ENCODE results near the gene NFKB1. TPM values are rescaled to one million over a fixed set of nuclear protein-coding genes. Genes with fewer than 3 reads are reported as not detected.

NFKB1 gene
- total RNA-seq, 4 donors from 2014 or later: 32.9 to 56.0 (median 40.9) TPM

DNA sequence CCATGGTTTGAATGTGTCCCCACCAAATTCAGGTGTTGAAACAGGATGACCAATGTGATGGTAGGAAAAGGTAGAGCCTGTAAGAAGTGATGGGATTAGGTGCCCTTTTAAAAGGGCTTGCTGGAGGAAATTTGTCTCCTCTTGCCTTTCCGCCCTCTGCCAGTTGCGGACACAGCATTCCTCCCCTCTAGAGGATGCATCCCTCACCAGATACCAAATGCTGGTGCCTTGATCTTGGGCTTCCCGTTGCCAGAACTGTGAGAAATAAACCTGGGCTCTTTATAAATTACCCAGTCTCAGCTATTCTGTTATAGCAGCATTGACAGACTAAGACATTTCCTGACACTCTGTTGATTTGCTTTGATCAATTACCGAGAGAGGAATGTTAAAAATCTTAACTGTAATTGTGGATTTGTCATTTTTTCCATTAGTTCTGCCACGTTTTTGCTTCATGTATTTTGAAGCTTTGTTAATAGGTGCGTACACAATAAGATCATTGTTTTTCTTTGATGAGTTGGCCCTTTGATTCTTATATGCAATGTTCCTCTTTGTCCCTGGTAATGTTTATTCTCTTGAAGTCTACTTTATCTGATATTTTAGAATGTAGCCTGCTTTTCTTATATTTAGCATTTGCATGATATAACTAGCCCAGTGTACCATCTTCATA, 13.3 kb downstream of the NFKB1 start:
- Histone ChIP-seq H3K36me3 (no peaks in the 10 kb centered on the region), H3K27me3 (no peaks in the 10 kb centered on the region), H3K4me3 (no peak overlapping the region), H3K4me1 (peaks cover 14% of the 10 kb centered on the region), H3K9me3 (peaks cover 6% of the 10 kb centered on the region), H3K27ac (no peak overlapping the region)
- WGBS: 73% methylated on average over 6 of the region's 6 CpGs
- TF ChIP-seq POLR2A (IDR thresholded peaks at IDR 0.05) (no peak), CTCF (IDR thresholded peaks at IDR 0.05) (no peak), EP300 (IDR thresholded peaks at IDR 0.05) (no peak), POLR2AphosphoS5 (IDR thresholded peaks at IDR 0.05) (no peak)
- DNase-seq (ENCODE audit: low spot score in 2 of 2): no peak

- TF ChIP-seq CTCF (IDR thresholded peaks at IDR 0.05): no peak
- TF ChIP-seq EP300 (IDR thresholded peaks at IDR 0.05): no peak
- TF ChIP-seq POLR2A (IDR thresholded peaks at IDR 0.05): no peak
- no peak for TF ChIP-seq POLR2AphosphoS5 (IDR thresholded peaks at IDR 0.05)
- Histone ChIP-seq H3K4me1 (peaks cover 32% of the 10 kb centered on the region), H3K27me3 (no peaks in the 10 kb centered on the region), H3K4me3 (no peak overlapping the region), H3K36me3 (no peaks in the 10 kb centered on the region), H3K9me3 (peaks cover 6% of the 10 kb centered on the region), H3K27ac (no peak overlapping the region)
- no peak for DNase-seq (ENCODE audit: low spot score in 2 of 2)
Measured at GRCh38 chr4:102517753-102518152, 16.6 kb downstream of the NFKB1 start.

DNA sequence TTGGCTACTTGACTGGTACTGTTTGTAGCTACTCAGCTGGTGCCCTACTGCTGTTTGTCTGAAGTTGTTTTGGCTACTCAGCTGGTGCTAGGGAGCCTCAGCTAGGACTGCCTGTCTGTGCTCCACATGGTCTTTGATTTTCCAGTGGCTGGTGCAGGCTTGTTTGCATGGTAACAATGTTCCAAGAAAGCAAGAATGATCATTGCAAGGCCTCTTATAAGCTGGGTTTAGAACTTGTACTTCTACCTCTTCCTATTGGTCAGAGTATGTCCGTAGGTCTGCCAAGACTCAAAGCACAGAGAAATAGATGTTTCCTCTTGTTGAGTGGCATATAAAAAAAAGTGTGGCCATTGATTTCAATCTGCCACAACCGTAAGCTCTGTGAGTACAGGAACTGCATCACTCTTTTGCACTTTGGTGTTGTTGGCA, 17.6 kb downstream of the NFKB1 start:
- DNase-seq (ENCODE audit: low spot score in 2 of 2): no peak
- no peak overlapping the region for H3K4me3 ChIP-seq
- no peaks in the 10 kb centered on the region for H3K36me3 ChIP-seq
- TF ChIP-seq CTCF (IDR thresholded peaks at IDR 0.05) (no peak), POLR2A (IDR thresholded peaks at IDR 0.05) (no peak), EP300 (IDR thresholded peaks at IDR 0.05) (no peak), POLR2AphosphoS5 (IDR thresholded peaks at IDR 0.05) (no peak)
- H3K4me1 ChIP-seq: peaks cover 36% of the 10 kb centered on the region
- H3K9me3 ChIP-seq: peaks cover 6% of the 10 kb centered on the region
- H3K27me3 ChIP-seq: no peaks in the 10 kb centered on the region
- no peak overlapping the region for H3K27ac ChIP-seq
- 65% methylated on average over 2 of the region's 2 CpGs for WGBS

GRCh38 chr4:102519925-102520324, 18.8 kb downstream of the NFKB1 start:
- Histone ChIP-seq H3K36me3 (no peaks in the 10 kb centered on the region), H3K9me3 (peaks cover 6% of the 10 kb centered on the region), H3K27ac (no peak overlapping the region), H3K4me3 (no peak overlapping the region), H3K27me3 (no peaks in the 10 kb centered on the region), H3K4me1 (peaks cover 38% of the 10 kb centered on the region)
- 72% methylated on average over 3 of the region's 3 CpGs for WGBS
- TF ChIP-seq CTCF (IDR thresholded peaks at IDR 0.05) (no peak), EP300 (IDR thresholded peaks at IDR 0.05) (no peak), POLR2A (IDR thresholded peaks at IDR 0.05) (no peak), POLR2AphosphoS5 (IDR thresholded peaks at IDR 0.05) (no peak)
- no peak for DNase-seq (ENCODE audit: low spot score in 2 of 2)

DNA sequence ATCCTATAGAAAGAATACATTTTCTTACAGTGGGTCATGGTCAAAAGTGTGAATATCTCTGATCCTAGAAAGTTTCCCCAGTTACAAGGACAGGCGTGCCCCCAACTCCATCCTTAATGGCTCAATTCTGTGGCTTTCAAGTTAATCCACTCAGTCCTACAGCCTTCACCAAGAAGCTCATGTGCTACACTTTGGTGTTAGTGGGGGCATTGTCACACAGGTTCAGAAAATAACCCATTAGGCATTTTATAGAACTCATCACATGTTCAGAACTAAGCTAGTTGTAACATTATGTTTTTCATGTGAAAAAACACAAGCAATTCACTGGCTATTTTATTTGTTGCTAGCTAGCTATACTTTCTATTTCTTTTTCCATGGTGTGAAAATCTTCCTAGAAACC, 20.4 kb downstream of the NFKB1 start:
- Histone ChIP-seq H3K36me3 (no peaks in the 10 kb centered on the region), H3K27ac (no peak overlapping the region), H3K27me3 (no peaks in the 10 kb centered on the region), H3K4me3 (no peak overlapping the region), H3K9me3 (no peaks in the 10 kb centered on the region), H3K4me1 (peaks cover 38% of the 10 kb centered on the region)
- 93% methylated on average over 1 of the region's 1 CpG for WGBS
- TF ChIP-seq EP300 (IDR thresholded peaks at IDR 0.05) (no peak), POLR2AphosphoS5 (IDR thresholded peaks at IDR 0.05) (no peak), POLR2A (IDR thresholded peaks at IDR 0.05) (no peak), CTCF (IDR thresholded peaks at IDR 0.05) (no peak)
- no peak for DNase-seq (ENCODE audit: low spot score in 2 of 2)
